IPS DF 19.7 (cell line): Measurements from ENCODE around the gene ZSWIM4.

Experiments
- DNase-seq: peaks from one replicate; pipeline ENCODE4 v3.0.0-alpha.2; 2013; ENCODE audit warnings: low read depth, low spot score

Gene ZSWIM4

GRCh38 chr19:13808856-13809255 is 13.6 kb downstream of the ZSWIM4 start:
- no peak for DNase-seq

GRCh38 chr19:13812544-13812943 is 17.3 kb downstream of the ZSWIM4 start:
- no peak for DNase-seq

GRCh38 chr19:13813147-13813546 is 17.9 kb downstream of the ZSWIM4 start:
- no peak for DNase-seq

- DNase-seq = no peak
Observed at GRCh38 chr19:13814550-13814949, 19.3 kb downstream of the ZSWIM4 start.

- DNase-seq = peak; percentile 97
Observed at GRCh38 chr19:13817018-13817614, 21.9 kb downstream of the ZSWIM4 start.

- peak; percentile 96 for DNase-seq
Observed at GRCh38 chr19:13817615-13818371, 22.6 kb downstream of the ZSWIM4 start.

GRCh38 chr19:13819238-13819637 is 24.0 kb downstream of the ZSWIM4 start:
- no peak for DNase-seq

- DNase-seq = no peak
Observed at GRCh38 chr19:13821292-13821691, 26.0 kb downstream of the ZSWIM4 start.

GRCh38 chr19:13823256-13823655 is 28.0 kb downstream of the ZSWIM4 start:
- no peak for DNase-seq

GRCh38 chr19:13823901-13824300 is 28.7 kb downstream of the ZSWIM4 start:
- DNase-seq = no peak

GRCh38 chr19:13824703-13825102 is 29.5 kb downstream of the ZSWIM4 start:
- DNase-seq = no peak

GRCh38 chr19:13825489-13826441 is 30.5 kb downstream of the ZSWIM4 start:
- no peak for DNase-seq

GRCh38 chr19:13826652-13827235 is 31.5 kb downstream of the ZSWIM4 start:
- DNase-seq = no peak

- no peak for DNase-seq
Observed at GRCh38 chr19:13827656-13828055, 32.4 kb downstream of the ZSWIM4 start.

GRCh38 chr19:13830114-13830740 is 35.0 kb downstream of the ZSWIM4 start:
- DNase-seq = no peak

- DNase-seq = no peak
Observed at GRCh38 chr19:13830741-13831536, 35.7 kb downstream of the ZSWIM4 start.

- no peak for DNase-seq
Observed at GRCh38 chr19:13831537-13832467, 36.6 kb downstream of the ZSWIM4 start.

GRCh38 chr19:13833330-13834243 is 38.3 kb downstream of the ZSWIM4 start:
- DNase-seq = no peak
